KMS-11 (cell line): ENCODE results near the gene FBLN1.

Experiments
- H2AFZ ChIP-seq: fragments of 200-600 bp; sonication (generic); 2 replicates; pipeline ENCODE4 v1.6.1; 2016; ENCODE audit warnings: antibody characterized with exemption, mixed run types, low read depth
- H3K27ac ChIP-seq: fragments of 200-600 bp; sonication (generic); 2 replicates; pipeline ENCODE4 v1.6.1; 2016; ENCODE audit warnings: mild to moderate bottlenecking, mixed run types
- H3K27me3 ChIP-seq: fragments of 200-600 bp; sonication (generic); 2 replicates; pipeline ENCODE4 v1.6.1; 2017; ENCODE audit warnings: mild to moderate bottlenecking, low read depth, mixed run types, moderate library complexity; ENCODE audit not compliant: insufficient read depth
- H3K36me3 ChIP-seq: fragments of 200-600 bp; sonication (generic); 2 replicates; pipeline ENCODE4 v1.6.1; 2017; ENCODE audit warnings: mild to moderate bottlenecking, mixed run types; ENCODE audit not compliant: insufficient read depth
- H3K4me1 ChIP-seq: fragments of 200-600 bp; sonication (generic); 2 replicates; pipeline ENCODE4 v1.6.1; 2016; ENCODE audit warnings: mild to moderate bottlenecking, low read depth, mixed run types; ENCODE audit not compliant: poor library complexity, severe bottlenecking
- H3K4me2 ChIP-seq: fragments of 200-600 bp; sonication (generic); 2 replicates; pipeline ENCODE4 v1.7.0; 2016; ENCODE audit warnings: mild to moderate bottlenecking, mixed run types
- H3K4me3 ChIP-seq: fragments of 200-600 bp; sonication (generic); IDR thresholded peaks from 2 replicates; pipeline ENCODE4 v1.6.1; 2017; ENCODE audit warnings: low read depth, low read length, mixed read lengths; ENCODE audit not compliant: insufficient read depth
- H3K79me2 ChIP-seq: fragments of 200-600 bp; sonication (generic); 2 replicates; pipeline ENCODE4 v1.6.1; 2016; ENCODE audit warnings: low read depth, mixed run types; ENCODE audit not compliant: insufficient read depth
- H3K9ac ChIP-seq: fragments of 200-600 bp; sonication (generic); 2 replicates; pipeline ENCODE4 v1.6.1; 2016; ENCODE audit warnings: mild to moderate bottlenecking, mixed run types
- H4K20me1 ChIP-seq: fragments of 200-600 bp; sonication (generic); 2 replicates; pipeline ENCODE4 v1.6.1; 2016; ENCODE audit warnings: mild to moderate bottlenecking, mixed run types; ENCODE audit not compliant: insufficient read depth
- CTCF ChIP-seq: fragments of 200-600 bp; sonication (generic); conservative IDR thresholded peaks from 2 replicates; pipeline ENCODE4 v1.6.1; 2017; ENCODE audit warnings: low read depth, mild to moderate bottlenecking, antibody characterized with exemption, low read length, moderate library complexity, mixed read lengths

The FBLN1 gene

GRCh38 chr22:45524157-45524556 is 21.5 kb downstream of the FBLN1 start:
- Histone ChIP-seq H3K27ac (no peak overlapping the region), H3K9ac (no peak overlapping the region), H3K27me3 (peaks cover 68% of the 10 kb centered on the region), H3K4me2 (no peak overlapping the region), H3K36me3 (no peaks in the 10 kb centered on the region), H3K4me3 (no peak overlapping the region), H4K20me1 (no peaks in the 10 kb centered on the region), H2AFZ (no peak overlapping the region), H3K79me2 (no peaks in the 10 kb centered on the region), H3K4me1 (no peaks in the 10 kb centered on the region)
- no peak for TF ChIP-seq CTCF

- Histone ChIP-seq H3K4me1 (no peaks in the 10 kb centered on the region), H3K9ac (no peak overlapping the region), H4K20me1 (no peaks in the 10 kb centered on the region), H3K4me2 (no peak overlapping the region), H3K79me2 (no peaks in the 10 kb centered on the region), H2AFZ (no peak overlapping the region), H3K27me3 (peaks cover 66% of the 10 kb centered on the region), H3K4me3 (no peak overlapping the region), H3K27ac (no peak overlapping the region), H3K36me3 (no peaks in the 10 kb centered on the region)
- TF ChIP-seq CTCF, result no peak
Observed at GRCh38 chr22:45524966-45525365, 22.3 kb downstream of the FBLN1 start.

- Histone ChIP-seq H3K79me2 (no peaks in the 10 kb centered on the region), H3K9ac (no peak overlapping the region), H3K4me3 (no peak overlapping the region), H3K36me3 (no peaks in the 10 kb centered on the region), H2AFZ (no peak overlapping the region), H3K4me2 (no peak overlapping the region), H3K4me1 (no peaks in the 10 kb centered on the region), H3K27ac (no peak overlapping the region), H4K20me1 (no peaks in the 10 kb centered on the region), H3K27me3 (peaks cover 65% of the 10 kb centered on the region)
- TF ChIP-seq CTCF, result no peak
Observed at GRCh38 chr22:45525480-45525879, 22.8 kb downstream of the FBLN1 start.

- no peak for TF ChIP-seq CTCF
Observed at GRCh38 chr22:45526281-45526680, 23.6 kb downstream of the FBLN1 start.

More at GRCh38 chr22:45526281-45526680, 23.6 kb downstream of the FBLN1 start:
- H3K9ac ChIP-seq, result no peak overlapping the region
- H3K4me1 ChIP-seq, result no peaks in the 10 kb centered on the region
- H3K4me2 ChIP-seq, result no peak overlapping the region
- peaks cover 66% of the 10 kb centered on the region for H3K27me3 ChIP-seq
- H3K79me2 ChIP-seq, result no peaks in the 10 kb centered on the region
- H3K27ac ChIP-seq, result no peak overlapping the region
- H3K36me3 ChIP-seq, result no peaks in the 10 kb centered on the region
- no peaks in the 10 kb centered on the region for H4K20me1 ChIP-seq
- H2AFZ ChIP-seq, result no peak overlapping the region
- H3K4me3 ChIP-seq, result no peak overlapping the region
